ENCODE results near the gene ABTB1. TPM values are rescaled to one million over a fixed set of nuclear protein-coding genes. Genes with fewer than 3 reads are reported as not detected.

The ABTB1 gene
- total RNA-seq, 1 donor from 2014 or later: 11.8 TPM

- peaks cover 30% of the 10 kb centered on the region for H3K4me1 ChIP-seq (ENCODE audit: insufficient read depth, low read length)
- H3K4me2 ChIP-seq (ENCODE audit: low read length): no peak overlapping the region
- no peak for FAIRE-seq
- no peak overlapping the region for H3K27ac ChIP-seq (ENCODE audit: low read depth, low read length)
- H3K9me3 Mint-ChIP-seq (ENCODE audit: unreplicated experiment): peaks cover 4% of the 10 kb centered on the region
- H3K4me1 Mint-ChIP-seq (ENCODE audit: low read depth, unreplicated experiment): peaks cover 7% of the 10 kb centered on the region
- no peaks in the 10 kb centered on the region for H3K9me3 ChIP-seq (ENCODE audit: insufficient read depth, low read depth, low read length)
- no peaks in the 10 kb centered on the region for H3K27me3 Mint-ChIP-seq (ENCODE audit: low read depth, unreplicated experiment)
- no peaks in the 10 kb centered on the region for H4K20me1 ChIP-seq (ENCODE audit: insufficient read depth, low read length)
- H3K9ac ChIP-seq (ENCODE audit: low read length): no peak overlapping the region
- H3K27me3 ChIP-seq (ENCODE audit: insufficient read depth, low read length): no peaks in the 10 kb centered on the region
- TF ChIP-seq CTCF (IDR thresholded peaks at IDR 0.05; ENCODE audit: insufficient read depth, low read depth, low read length) (no peak), EZH2 (IDR thresholded peaks at IDR 0.05; ENCODE audit: insufficient read depth, low read length) (no peak)
- H3K36me3 ChIP-seq (ENCODE audit: insufficient read depth, low read length): no peaks in the 10 kb centered on the region
- H3K27ac Mint-ChIP-seq (ENCODE audit: unreplicated experiment): no peak overlapping the region
- peaks cover 9% of the 10 kb centered on the region for H3K36me3 Mint-ChIP-seq (ENCODE audit: low read depth, unreplicated experiment)
- DNase-seq (ENCODE audit: low read depth): no peak
- H3K4me3 ChIP-seq (ENCODE audit: insufficient read depth, low read depth, low read length): no peak overlapping the region
- no peak overlapping the region for H2AFZ ChIP-seq (ENCODE audit: low read depth, low read length)
- no peak overlapping the region for H3K4me3 Mint-ChIP-seq (ENCODE audit: unreplicated experiment)
- no peaks in the 10 kb centered on the region for H3K79me2 ChIP-seq (ENCODE audit: insufficient read depth, low read length)
Observed at GRCh38 chr3:127698691-127699415, 26.1 kb downstream of the ABTB1 start.

GRCh38 chr3:127699416-127700300, 26.9 kb downstream of the ABTB1 start:
- no peak for TF ChIP-seq EZH2 (IDR thresholded peaks at IDR 0.05; ENCODE audit: insufficient read depth, low read length)
- Histone ChIP-seq H3K4me1 (ENCODE audit: insufficient read depth, low read length) (peaks cover 30% of the 10 kb centered on the region), H3K9ac (ENCODE audit: low read length) (no peak overlapping the region), H3K79me2 (ENCODE audit: insufficient read depth, low read length) (no peaks in the 10 kb centered on the region), H4K20me1 (ENCODE audit: insufficient read depth, low read length) (no peaks in the 10 kb centered on the region), H3K4me2 (ENCODE audit: low read length) (no peak overlapping the region), H3K27me3 (ENCODE audit: insufficient read depth, low read length) (no peaks in the 10 kb centered on the region), H3K36me3 (ENCODE audit: insufficient read depth, low read length) (no peaks in the 10 kb centered on the region), H3K9me3 (ENCODE audit: insufficient read depth, low read depth, low read length) (no peaks in the 10 kb centered on the region), H3K27ac (ENCODE audit: low read depth, low read length) (no peak overlapping the region), H2AFZ (ENCODE audit: low read depth, low read length) (no peak overlapping the region), H3K4me3 (ENCODE audit: insufficient read depth, low read depth, low read length) (no peak overlapping the region)
- Mint-ChIP-seq H3K27ac (ENCODE audit: unreplicated experiment) (no peak overlapping the region), H3K36me3 (ENCODE audit: low read depth, unreplicated experiment) (peaks cover 14% of the 10 kb centered on the region), H3K27me3 (ENCODE audit: low read depth, unreplicated experiment) (no peaks in the 10 kb centered on the region), H3K4me3 (ENCODE audit: unreplicated experiment) (no peak overlapping the region), H3K9me3 (ENCODE audit: unreplicated experiment) (peaks cover 10% of the 10 kb centered on the region), H3K4me1 (ENCODE audit: low read depth, unreplicated experiment) (peaks cover 7% of the 10 kb centered on the region)
- DNase-seq (ENCODE audit: low read depth): peak; percentile 39
- FAIRE-seq: no peak

GRCh38 chr3:127700406-127700805, 27.7 kb downstream of the ABTB1 start:
- no peak for FAIRE-seq
- H3K36me3 Mint-ChIP-seq (ENCODE audit: low read depth, unreplicated experiment): peaks cover 19% of the 10 kb centered on the region

More at GRCh38 chr3:127700406-127700805, 27.7 kb downstream of the ABTB1 start:
- Histone ChIP-seq H3K4me1 (ENCODE audit: insufficient read depth, low read length) (peaks cover 30% of the 10 kb centered on the region), H3K27me3 (ENCODE audit: insufficient read depth, low read length) (no peaks in the 10 kb centered on the region), H3K9ac (ENCODE audit: low read length) (no peak overlapping the region), H3K36me3 (ENCODE audit: insufficient read depth, low read length) (no peaks in the 10 kb centered on the region), H3K79me2 (ENCODE audit: insufficient read depth, low read length) (no peaks in the 10 kb centered on the region), H3K27ac (ENCODE audit: low read depth, low read length) (no peak overlapping the region), H4K20me1 (ENCODE audit: insufficient read depth, low read length) (no peaks in the 10 kb centered on the region), H3K9me3 (ENCODE audit: insufficient read depth, low read depth, low read length) (no peaks in the 10 kb centered on the region), H2AFZ (ENCODE audit: low read depth, low read length) (no peak overlapping the region), H3K4me2 (ENCODE audit: low read length) (no peak overlapping the region), H3K4me3 (ENCODE audit: insufficient read depth, low read depth, low read length) (no peak overlapping the region)
- TF ChIP-seq CTCF (IDR thresholded peaks at IDR 0.05; ENCODE audit: insufficient read depth, low read depth, low read length) (no peak), EZH2 (IDR thresholded peaks at IDR 0.05; ENCODE audit: insufficient read depth, low read length) (no peak)
- Mint-ChIP-seq H3K27me3 (ENCODE audit: low read depth, unreplicated experiment) (no peaks in the 10 kb centered on the region), H3K27ac (ENCODE audit: unreplicated experiment) (no peak overlapping the region), H3K9me3 (ENCODE audit: unreplicated experiment) (peaks cover 10% of the 10 kb centered on the region), H3K4me1 (ENCODE audit: low read depth, unreplicated experiment) (peaks cover 7% of the 10 kb centered on the region), H3K4me3 (ENCODE audit: unreplicated experiment) (no peak overlapping the region)
- DNase-seq (ENCODE audit: low read depth): no peak
